GM12874 (cell line): ENCODE results near the gene KLHL8.

ENCODE experiments used
- CTCF ChIP-seq: IDR thresholded peaks from 2 replicates; pipeline ENCODE4 v1.5.1; 2011; ENCODE audit warnings: low read depth, mild to moderate bottlenecking, control low read depth, low read length, moderate library complexity; ENCODE audit not compliant: insufficient read depth

KLHL8 gene

GRCh38 chr4:87257523-87257922, 37.1 kb upstream of the KLHL8 start:
- no peak for TF ChIP-seq CTCF

GRCh38 chr4:87255755-87256154, 35.3 kb upstream of the KLHL8 start:
- no peak for TF ChIP-seq CTCF

- TF ChIP-seq CTCF: no peak
These were observed 30.7 kb upstream of the KLHL8 start for GRCh38 chr4:87251106-87251505.

- TF ChIP-seq CTCF: no peak
These were observed 29.9 kb upstream of the KLHL8 start for GRCh38 chr4:87250294-87250693.

GRCh38 chr4:87249332-87250019, 29.1 kb upstream of the KLHL8 start:
- no peak for TF ChIP-seq CTCF

- TF ChIP-seq CTCF: no peak
These were observed 23.1 kb upstream of the KLHL8 start for GRCh38 chr4:87243426-87244053.

GRCh38 chr4:87241336-87241735, 20.9 kb upstream of the KLHL8 start:
- no peak for TF ChIP-seq CTCF
